Neural progenitor cell (in vitro differentiated cells): ENCODE measurements around the gene TNFRSF8. TPM values are rescaled to one million over a fixed set of nuclear protein-coding genes. Genes with fewer than 3 reads are reported as not detected.
A peak's percentile ranks its signal among the peaks of the same experiment; 100 is the strongest.

Source experiments
- DNase-seq: peaks from one replicate; pipeline ENCODE4 v3.0.0-alpha.2; 2016; ENCODE audit warnings: low spot score
- H2AFZ ChIP-seq: fragments of 200-600 bp; sonication (generic); replicated peaks from 2 replicates; pipeline ENCODE4 v1.6.1; 2016; ENCODE audit warnings: antibody characterized with exemption
- H3F3A ChIP-seq: fragments of 200-600 bp; sonication (generic); 2 replicates; pipeline ENCODE4 v1.6.1; 2016; ENCODE audit warnings: antibody characterized with exemption, low read depth
- H3K27ac ChIP-seq: fragments of 200-600 bp; sonication (generic); 2 replicates; pipeline ENCODE4 v1.5.1; 2016; ENCODE audit warnings: mild to moderate bottlenecking
- H3K27me3 ChIP-seq: fragments of 200-600 bp; sonication (generic); 2 replicates; pipeline ENCODE4 v1.6.1; 2016; ENCODE audit warnings: mild to moderate bottlenecking, moderate library complexity
- H3K36me3 ChIP-seq: fragments of 200-600 bp; sonication (generic); 2 replicates; pipeline ENCODE4 v1.5.1; 2016
- H3K4me1 ChIP-seq: fragments of 200-600 bp; sonication (generic); 2 replicates; pipeline ENCODE4 v1.6.1; 2016; ENCODE audit warnings: mixed run types
- H3K4me2 ChIP-seq: fragments of 200-600 bp; sonication (generic); 2 replicates; pipeline ENCODE4 v1.6.1; 2016
- H3K4me3 ChIP-seq: fragments of 200-600 bp; sonication (generic); 2 replicates; pipeline ENCODE4 v1.5.1; 2016
- H3K79me2 ChIP-seq: fragments of 200-600 bp; sonication (generic); 2 replicates; pipeline ENCODE4 v1.6.1; 2016; ENCODE audit warnings: low read depth
- H3K9ac ChIP-seq: fragments of 200-600 bp; sonication (generic); 2 replicates; pipeline ENCODE4 v1.6.1; 2016
- H3K9me3 ChIP-seq: fragments of 200-600 bp; sonication (generic); 2 replicates; pipeline ENCODE4 v1.5.1; 2016; ENCODE audit warnings: low read depth
- H4K20me1 ChIP-seq: fragments of 200-600 bp; sonication (generic); 2 replicates; pipeline ENCODE4 v1.6.1; 2016; ENCODE audit warnings: low read depth
- H3K27ac Mint-ChIP-seq: 3 replicates; pipeline ENCODE4 v1.8.0; 2021; ENCODE audit warnings: mixed read lengths
- H3K27me3 Mint-ChIP-seq: 2 replicates; pipeline ENCODE4 v1.8.0; 2022; ENCODE audit warnings: low read depth, mild to moderate bottlenecking, inconsistent platforms, moderate library complexity, mixed read lengths; ENCODE audit not compliant: insufficient read depth
- H3K36me3 Mint-ChIP-seq: 3 replicates; pipeline ENCODE4 v1.8.0; 2021; ENCODE audit warnings: mixed read lengths
- H3K4me1 Mint-ChIP-seq: 3 replicates; pipeline ENCODE4 v1.8.0; 2021; ENCODE audit warnings: mixed read lengths
- H3K4me3 Mint-ChIP-seq: 3 replicates; pipeline ENCODE4 v1.8.0; 2021; ENCODE audit warnings: mild to moderate bottlenecking, moderate library complexity, mixed read lengths
- H3K9me3 Mint-ChIP-seq: 3 replicates; pipeline ENCODE4 v1.8.0; 2020; ENCODE audit warnings: mixed read lengths
- CTCF ChIP-seq: fragments of 200-600 bp; sonication (generic); IDR thresholded peaks from 2 replicates; pipeline ENCODE4 v1.5.1; 2017; ENCODE audit warnings: antibody characterized with exemption, mild to moderate bottlenecking
- EZH2 ChIP-seq: fragments of 200-600 bp; sonication (generic); IDR thresholded peaks from 2 replicates; pipeline ENCODE4 v1.6.1; 2017; ENCODE audit warnings: antibody characterized with exemption, mild to moderate bottlenecking, moderate library complexity
- EZH2phosphoT487 ChIP-seq: fragments of 200-600 bp; sonication (generic); IDR thresholded peaks from 2 replicates; pipeline ENCODE4 v1.6.1; 2017; ENCODE audit warnings: antibody characterized with exemption
- total RNA-seq: library from RNA; depleted of rRNA; stranded (reverse); fragments of >200 nt; gene quantifications from 2 replicates; pipeline ENCODE4 v1.2.3, GENCODE V29; 2015; ENCODE audit warnings: low replicate concordance

TNFRSF8 gene
- total RNA-seq, 1 donor from 2014 or later, result not detected

GRCh38 chr1:12076425-12077005, 13.4 kb downstream of the TNFRSF8 start:
- H3K27me3 ChIP-seq, result no peaks in the 10 kb centered on the region
- no peak overlapping the region for H3K27ac ChIP-seq
- H2AFZ ChIP-seq, result no peak overlapping the region
- H3K4me1 ChIP-seq, result no peaks in the 10 kb centered on the region
- DNase-seq, result no peak
- no peaks in the 10 kb centered on the region for H3K36me3 Mint-ChIP-seq
- H3K4me3 ChIP-seq, result no peak overlapping the region
- H3K9ac ChIP-seq, result no peak overlapping the region
- no peaks in the 10 kb centered on the region for H3F3A ChIP-seq
- H3K4me2 ChIP-seq, result no peak overlapping the region
- peaks cover 15% of the 10 kb centered on the region for H3K27me3 Mint-ChIP-seq
- H3K36me3 ChIP-seq, result no peaks in the 10 kb centered on the region
- H3K27ac Mint-ChIP-seq, result peak overlapping the region; percentile 85
- H3K79me2 ChIP-seq, result no peaks in the 10 kb centered on the region
- no peaks in the 10 kb centered on the region for H3K9me3 ChIP-seq
- H3K9me3 Mint-ChIP-seq, result no peaks in the 10 kb centered on the region
- no peak for TF ChIP-seq CTCF
- TF ChIP-seq EZH2, result no peak
- no peak for TF ChIP-seq EZH2phosphoT487
- peaks cover 4% of the 10 kb centered on the region for H3K4me1 Mint-ChIP-seq
- no peak overlapping the region for H3K4me3 Mint-ChIP-seq
- no peaks in the 10 kb centered on the region for H4K20me1 ChIP-seq

GRCh38 chr1:12078575-12078937, 15.5 kb downstream of the TNFRSF8 start:
- Histone ChIP-seq H3K27me3 (no peaks in the 10 kb centered on the region), H3K9ac (no peak overlapping the region), H4K20me1 (no peaks in the 10 kb centered on the region), H3K4me1 (no peaks in the 10 kb centered on the region), H3K4me3 (no peak overlapping the region), H3F3A (no peaks in the 10 kb centered on the region), H3K79me2 (no peaks in the 10 kb centered on the region), H3K4me2 (no peak overlapping the region), H3K9me3 (no peaks in the 10 kb centered on the region), H3K27ac (no peak overlapping the region), H3K36me3 (no peaks in the 10 kb centered on the region), H2AFZ (no peak overlapping the region)
- DNase-seq, result no peak
- Mint-ChIP-seq H3K36me3 (no peaks in the 10 kb centered on the region), H3K4me1 (peaks cover 4% of the 10 kb centered on the region), H3K4me3 (no peak overlapping the region), H3K9me3 (peaks cover 2% of the 10 kb centered on the region), H3K27ac (no peak overlapping the region), H3K27me3 (peaks cover 15% of the 10 kb centered on the region)
- TF ChIP-seq CTCF (no peak), EZH2phosphoT487 (no peak), EZH2 (no peak)

- H3F3A ChIP-seq, result no peaks in the 10 kb centered on the region
- peak; percentile 75 for DNase-seq
- H3K9ac ChIP-seq, result no peak overlapping the region
- H2AFZ ChIP-seq, result peak overlapping the region; percentile 92
- Mint-ChIP-seq H3K36me3 (no peaks in the 10 kb centered on the region), H3K27me3 (peaks cover 15% of the 10 kb centered on the region), H3K4me3 (no peak overlapping the region), H3K9me3 (peaks cover 2% of the 10 kb centered on the region), H3K4me1 (peaks cover 4% of the 10 kb centered on the region), H3K27ac (no peak overlapping the region)
- no peaks in the 10 kb centered on the region for H3K36me3 ChIP-seq
- TF ChIP-seq CTCF, result peak; percentile 78
- no peak for TF ChIP-seq EZH2
- peak overlapping the region; percentile 65 for H3K4me2 ChIP-seq
- H3K27ac ChIP-seq, result no peak overlapping the region
- no peaks in the 10 kb centered on the region for H3K9me3 ChIP-seq
- no peaks in the 10 kb centered on the region for H3K4me1 ChIP-seq
- H3K4me3 ChIP-seq, result no peak overlapping the region
- no peaks in the 10 kb centered on the region for H3K79me2 ChIP-seq
- no peaks in the 10 kb centered on the region for H4K20me1 ChIP-seq
- no peaks in the 10 kb centered on the region for H3K27me3 ChIP-seq
These were observed 16.1 kb downstream of the TNFRSF8 start for GRCh38 chr1:12078938-12079861.
